HL-60 (cell line): ENCODE results near the gene CKAP2L.

Source experiments
- POLR2AphosphoS5 ChIP-seq: IDR thresholded peaks from 2 replicates; pipeline ENCODE4 v1.6.1; 2012; ENCODE audit warnings: low read depth
- TF ChIP-seq, protein P1 (sequence below): IDR thresholded peaks from one replicate; pipeline ENCODE4 v1.5.1; 2011; ENCODE audit warnings: low read length, control low read depth, inconsistent platforms; ENCODE audit not compliant: insufficient read depth

DNA sequence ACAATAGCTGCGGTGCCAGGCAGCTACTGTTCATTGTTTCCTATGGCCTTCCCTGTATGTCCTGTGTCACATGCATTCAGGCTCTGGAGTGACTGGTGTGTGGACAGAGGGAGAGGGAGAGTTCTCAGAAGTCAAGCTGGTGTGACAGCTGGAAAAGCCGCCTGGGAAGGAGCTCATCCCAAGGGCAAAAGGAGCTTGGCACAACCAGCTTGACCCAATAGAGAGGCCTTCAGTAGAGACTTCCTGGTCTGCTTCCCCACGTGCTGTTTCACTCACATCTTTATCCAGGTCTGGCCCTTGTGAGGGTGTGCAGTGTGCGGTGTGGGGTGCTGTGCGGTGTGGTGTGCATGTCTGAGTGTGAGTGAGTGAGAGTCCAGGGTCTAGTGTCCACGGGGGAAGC, 54.7 kb downstream of the CKAP2L start:
- TF ChIP-seq, protein P1, sequence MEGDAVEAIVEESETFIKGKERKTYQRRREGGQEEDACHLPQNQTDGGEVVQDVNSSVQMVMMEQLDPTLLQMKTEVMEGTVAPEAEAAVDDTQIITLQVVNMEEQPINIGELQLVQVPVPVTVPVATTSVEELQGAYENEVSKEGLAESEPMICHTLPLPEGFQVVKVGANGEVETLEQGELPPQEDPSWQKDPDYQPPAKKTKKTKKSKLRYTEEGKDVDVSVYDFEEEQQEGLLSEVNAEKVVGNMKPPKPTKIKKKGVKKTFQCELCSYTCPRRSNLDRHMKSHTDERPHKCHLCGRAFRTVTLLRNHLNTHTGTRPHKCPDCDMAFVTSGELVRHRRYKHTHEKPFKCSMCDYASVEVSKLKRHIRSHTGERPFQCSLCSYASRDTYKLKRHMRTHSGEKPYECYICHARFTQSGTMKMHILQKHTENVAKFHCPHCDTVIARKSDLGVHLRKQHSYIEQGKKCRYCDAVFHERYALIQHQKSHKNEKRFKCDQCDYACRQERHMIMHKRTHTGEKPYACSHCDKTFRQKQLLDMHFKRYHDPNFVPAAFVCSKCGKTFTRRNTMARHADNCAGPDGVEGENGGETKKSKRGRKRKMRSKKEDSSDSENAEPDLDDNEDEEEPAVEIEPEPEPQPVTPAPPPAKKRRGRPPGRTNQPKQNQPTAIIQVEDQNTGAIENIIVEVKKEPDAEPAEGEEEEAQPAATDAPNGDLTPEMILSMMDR, result no peak
- no peak for TF ChIP-seq POLR2AphosphoS5
